SK-N-SH treated with all-trans-retinoic acid at 6 μM for 48 hours (cell line): ENCODE data around the gene FMN1.

Source experiments
- ARNTL ChIP-seq: fragments of 450-650 bp; formaldehyde crosslinking; IDR thresholded peaks from 2 replicates; pipeline ENCODE4 v1.5.0; 2020; ENCODE audit warnings: low read depth, mild to moderate bottlenecking, moderate library complexity, borderline replicate concordance
- BACH2 ChIP-seq: fragments of 250-450 bp; sonication (Bioruptor Pico); IDR thresholded peaks from 2 replicates; pipeline ENCODE4 v1.9.0; 2021; ENCODE audit warnings: mild to moderate bottlenecking, borderline replicate concordance
- ESRRG ChIP-seq: fragments of 250-450 bp; sonication (Bioruptor Pico); IDR thresholded peaks from 2 replicates; pipeline ENCODE4 v1.6.1; 2021; ENCODE audit warnings: mild to moderate bottlenecking
- OSR1 ChIP-seq: fragments of 250-450 bp; sonication (Bioruptor Pico); IDR thresholded peaks from 2 replicates; pipeline ENCODE4 v1.8.0; 2022; ENCODE audit warnings: moderate library complexity, mild to moderate bottlenecking, inconsistent platforms
- POU6F1 ChIP-seq: fragments of 250-450 bp; sonication (Bioruptor Pico); IDR thresholded peaks from 2 replicates; pipeline ENCODE4 v1.8.0; 2021; ENCODE audit warnings: low read depth, mild to moderate bottlenecking, moderate library complexity, borderline replicate concordance
- RARB ChIP-seq: fragments of 250-450 bp; sonication (Bioruptor Pico); IDR thresholded peaks from 2 replicates; pipeline ENCODE4 v1.8.0; 2021; ENCODE audit warnings: mild to moderate bottlenecking, moderate library complexity
- TSHZ2 ChIP-seq: fragments of 250-450 bp; sonication (Bioruptor Pico); IDR thresholded peaks from 2 replicates; pipeline ENCODE4 v1.5.0; 2020; ENCODE audit warnings: mild to moderate bottlenecking, moderate library complexity
- ZC3H10 ChIP-seq: fragments of 250-450 bp; sonication (Bioruptor Pico); IDR thresholded peaks from 2 replicates; pipeline ENCODE4 v1.5.1; 2021; ENCODE audit warnings: mild to moderate bottlenecking, moderate library complexity
- ZNF565 ChIP-seq: fragments of 450-650 bp; formaldehyde crosslinking; conservative IDR thresholded peaks from 2 replicates; pipeline ENCODE4 v1.5.0; 2020; ENCODE audit warnings: low read depth, mild to moderate bottlenecking, moderate library complexity
- ZNF70 ChIP-seq: fragments of 450-650 bp; formaldehyde crosslinking; IDR thresholded peaks from 2 replicates; pipeline ENCODE4 v1.5.0; 2020; ENCODE audit warnings: mild to moderate bottlenecking, moderate library complexity

GRCh38 chr15:33078607-33079006, 115.9 kb downstream of the FMN1 start:
- TF ChIP-seq ZNF565 (CRISPR knock-in tag) (no peak), TSHZ2 (no peak), RARB (no peak), ZC3H10 (no peak), ARNTL (CRISPR knock-in tag) (no peak), ESRRG (no peak), BACH2 (no peak), OSR1 (CRISPR knock-in tag) (no peak), POU6F1 (CRISPR knock-in tag) (no peak), ZNF70 (CRISPR knock-in tag) (no peak)
